MG63 (cell line): ENCODE measurements around the gene NPIPB8. TPM values are rescaled to one million over a fixed set of nuclear protein-coding genes. Genes with fewer than 3 reads are reported as not detected.
"Not testable (repeated sequence)": the region's sequence is repeated elsewhere in the genome, so short reads cannot be mapped to it uniquely, and the experiment has no call there.

ENCODE experiments used
- DNase-seq: peaks from one replicate; pipeline ENCODE4 v3.0.0-alpha.2; 2020
- H3K27me3 ChIP-seq: fragments of 250-450 bp; sonication (Bioruptor Pico); 2 replicates; pipeline ENCODE4 v1.5.1; 2020; ENCODE audit warnings: mild to moderate bottlenecking, moderate library complexity
- H3K36me3 ChIP-seq: fragments of 250-450 bp; sonication (Bioruptor Pico); 2 replicates; pipeline ENCODE4 v1.5.1; 2020; ENCODE audit warnings: mild to moderate bottlenecking, moderate library complexity
- H3K4me3 ChIP-seq: fragments of 250-450 bp; sonication (Bioruptor Pico); 2 replicates; pipeline ENCODE4 v1.5.1; 2020; ENCODE audit warnings: mild to moderate bottlenecking, moderate library complexity
- H3K9me3 ChIP-seq: fragments of 250-450 bp; sonication (Bioruptor Pico); 2 replicates; pipeline ENCODE4 v1.5.1; 2020; ENCODE audit warnings: mild to moderate bottlenecking, moderate library complexity
- total RNA-seq: library from RNA; depleted of rRNA; stranded (reverse); fragments of >200 nt; shearing (Covaris generic); gene quantifications from 2 replicates; pipeline ENCODE4 v1.2.3, GENCODE V29; 2014; ENCODE audit warnings: low replicate concordance

NPIPB8 gene
- total RNA-seq, 1 experiment from 2014 or later, result not detected

- H3K36me3 ChIP-seq, result no peaks in the 10 kb centered on the region
- no peak for DNase-seq
- H3K9me3 ChIP-seq, result no peaks in the 10 kb centered on the region
- H3K27me3 ChIP-seq, result no peaks in the 10 kb centered on the region
- no peak overlapping the region for H3K4me3 ChIP-seq
Measured at GRCh38 chr16:28602529-28602928, 35.3 kb upstream of the NPIPB8 start.

- no peak for DNase-seq
- Histone ChIP-seq H3K4me3 (no peak overlapping the region), H3K36me3 (no peaks in the 10 kb centered on the region), H3K9me3 (no peaks in the 10 kb centered on the region), H3K27me3 (no peaks in the 10 kb centered on the region)
Measured at GRCh38 chr16:28603381-28604185, 34.3 kb upstream of the NPIPB8 start.

- DNase-seq, result no peak
- Histone ChIP-seq H3K36me3 (no peaks in the 10 kb centered on the region), H3K9me3 (no peaks in the 10 kb centered on the region), H3K4me3 (no peak overlapping the region), H3K27me3 (no peaks in the 10 kb centered on the region)
Measured at GRCh38 chr16:28604186-28604565, 33.7 kb upstream of the NPIPB8 start.

GRCh38 chr16:28606291-28607115 is 31.4 kb upstream of the NPIPB8 start:
- no peak for DNase-seq
- no peaks in the 10 kb centered on the region for H3K36me3 ChIP-seq
- H3K4me3 ChIP-seq, result no peak overlapping the region
- H3K9me3 ChIP-seq, result no peaks in the 10 kb centered on the region
- H3K27me3 ChIP-seq, result no peaks in the 10 kb centered on the region

GRCh38 chr16:28607116-28607623 is 30.7 kb upstream of the NPIPB8 start:
- H3K27me3 ChIP-seq, result no peaks in the 10 kb centered on the region
- H3K4me3 ChIP-seq, result no peak overlapping the region
- DNase-seq, result no peak
- no peaks in the 10 kb centered on the region for H3K36me3 ChIP-seq
- H3K9me3 ChIP-seq, result no peaks in the 10 kb centered on the region

- not testable (repeated sequence) for DNase-seq, H3K36me3 ChIP-seq, H3K27me3 ChIP-seq, H3K4me3 ChIP-seq, H3K9me3 ChIP-seq
Measured at GRCh38 chr16:28607681-28608495, 30.0 kb upstream of the NPIPB8 start.

- H3K27me3 ChIP-seq, H3K4me3 ChIP-seq, H3K36me3 ChIP-seq, H3K9me3 ChIP-seq, DNase-seq: not testable (repeated sequence)
Measured at GRCh38 chr16:28608496-28608808, 29.4 kb upstream of the NPIPB8 start.

- H3K9me3 ChIP-seq, H3K27me3 ChIP-seq, H3K4me3 ChIP-seq, H3K36me3 ChIP-seq, DNase-seq: not testable (repeated sequence)
Measured at GRCh38 chr16:28608867-28609596, 28.8 kb upstream of the NPIPB8 start.

- H3K4me3 ChIP-seq, result no peak within 1 kb of the TSS
- H3K27me3 ChIP-seq, result no peaks in the 10 kb centered on the region
- no peaks in the 10 kb centered on the region for H3K36me3 ChIP-seq
- no peaks in the 10 kb centered on the region for H3K9me3 ChIP-seq
- no peak for DNase-seq
Measured at GRCh38 chr16:28609631-28610594, 28.0 kb upstream of the NPIPB8 start, which contains the start of gene SULT1A1. Gene SULT1A1, minus strand, starts transcription at chr16:28610044. Its CDS starts 1,189 bp downstream, at chr16:28608855.

GRCh38 chr16:28610595-28611191 is 27.2 kb upstream of the NPIPB8 start:
- DNase-seq, result no peak
- no peaks in the 10 kb centered on the region for H3K36me3 ChIP-seq
- H3K27me3 ChIP-seq, result no peaks in the 10 kb centered on the region
- no peak overlapping the region for H3K4me3 ChIP-seq
- H3K9me3 ChIP-seq, result no peaks in the 10 kb centered on the region

GRCh38 chr16:28612359-28613280 is 25.2 kb upstream of the NPIPB8 start:
- H3K9me3 ChIP-seq, DNase-seq, H3K27me3 ChIP-seq, H3K4me3 ChIP-seq, H3K36me3 ChIP-seq: not testable (repeated sequence)

- not testable (repeated sequence) for H3K9me3 ChIP-seq, H3K27me3 ChIP-seq, H3K4me3 ChIP-seq, DNase-seq, H3K36me3 ChIP-seq
Measured at GRCh38 chr16:28613912-28614311, 24.0 kb upstream of the NPIPB8 start.

GRCh38 chr16:28614561-28614960 is 23.3 kb upstream of the NPIPB8 start:
- not testable (repeated sequence) for H3K36me3 ChIP-seq, H3K27me3 ChIP-seq, DNase-seq, H3K4me3 ChIP-seq, H3K9me3 ChIP-seq

- DNase-seq, result peak; percentile 54
- not testable (repeated sequence) for H3K4me3 ChIP-seq, H3K36me3 ChIP-seq, H3K9me3 ChIP-seq, H3K27me3 ChIP-seq
Measured at GRCh38 chr16:28615486-28616223, 22.2 kb upstream of the NPIPB8 start.
